Smooth muscle cell (in vitro differentiated cells): ENCODE measurements around the gene SHH. TPM values are rescaled to one million over a fixed set of nuclear protein-coding genes. Genes with fewer than 3 reads are reported as not detected.

Source experiments
- DNase-seq: peaks from one replicate; lab custom pipeline; 2025; ENCODE audit not compliant: unreplicated experiment; lab: John Stamatoyannopoulos, UW
- H2AFZ ChIP-seq: fragments of 200-600 bp; sonication (generic); 2 replicates; pipeline ENCODE4 v1.6.0; 2016; ENCODE audit warnings: antibody characterized with exemption, low read depth, mild to moderate bottlenecking
- H3F3A ChIP-seq: fragments of 200-600 bp; sonication (generic); 2 replicates; pipeline ENCODE4 v1.6.0; 2017; ENCODE audit warnings: antibody characterized with exemption, low read depth
- H3K27ac ChIP-seq: fragments of 200-600 bp; sonication (generic); 2 replicates; pipeline ENCODE4 v1.5.1; 2016; ENCODE audit warnings: low read depth, mild to moderate bottlenecking
- H3K27me3 ChIP-seq: fragments of 200-600 bp; sonication (generic); 2 replicates; pipeline ENCODE4 v1.6.1; 2016; ENCODE audit warnings: low read depth, mild to moderate bottlenecking
- H3K36me3 ChIP-seq: fragments of 200-600 bp; sonication (generic); 2 replicates; pipeline ENCODE4 v1.5.1; 2016; ENCODE audit warnings: low read depth
- H3K4me1 ChIP-seq: fragments of 200-600 bp; sonication (generic); 2 replicates; pipeline ENCODE4 v1.5.1; 2016; ENCODE audit warnings: low read depth
- H3K4me2 ChIP-seq: fragments of 200-600 bp; sonication (generic); 2 replicates; pipeline ENCODE4 v1.6.0; 2016; ENCODE audit warnings: mild to moderate bottlenecking
- H3K4me3 ChIP-seq: fragments of 200-600 bp; sonication (generic); 2 replicates; pipeline ENCODE4 v1.5.1; 2016; ENCODE audit warnings: mild to moderate bottlenecking
- H3K79me2 ChIP-seq: fragments of 200-600 bp; sonication (generic); 2 replicates; pipeline ENCODE4 v1.6.0; 2016; ENCODE audit warnings: low read depth, mild to moderate bottlenecking
- H3K9ac ChIP-seq: fragments of 200-600 bp; sonication (generic); 2 replicates; pipeline ENCODE4 v1.6.0; 2016; ENCODE audit warnings: low read depth
- H3K9me3 ChIP-seq: fragments of 200-600 bp; sonication (generic); replicated peaks from 2 replicates; pipeline ENCODE4 v1.5.1; 2016; ENCODE audit warnings: low read depth
- H4K20me1 ChIP-seq: fragments of 200-600 bp; sonication (generic); 2 replicates; pipeline ENCODE4 v1.6.0; 2016; ENCODE audit warnings: low read depth
- WGBS: methylation state at CpG from one replicate; pipeline ENCODE4 v1.1.7; 2016; ENCODE audit warnings: low lambda C conversion rate; 5-methylcytosine and 5-hydroxymethylcytosine counted together
- polyA plus RNA-seq: library from polyadenylated mRNA; unstranded; fragments of >200 nt; fragmentation: Nextera tagmentation; extraction: Ambion mirVana; gene quantifications from 2 replicates; pipeline ENCODE4 v1.2.1, GENCODE V29; 2016
- total RNA-seq: library from RNA; depleted of rRNA; stranded (reverse); fragments of >200 nt; gene quantifications from 2 replicates; pipeline ENCODE4 v1.2.3, GENCODE V29; 2014
- TF ChIP-seq, protein P1 (sequence below): fragments of 200-600 bp; sonication (generic); IDR thresholded peaks from 2 replicates; pipeline ENCODE4 v1.5.1; 2017; ENCODE audit warnings: borderline replicate concordance, mild to moderate bottlenecking, antibody characterized with exemption; ENCODE audit not compliant: insufficient read depth, poor library complexity, severe bottlenecking

The SHH gene
- total and polyA plus RNA-seq, 2 experiments from 2014 or later = not detected

DNA sequence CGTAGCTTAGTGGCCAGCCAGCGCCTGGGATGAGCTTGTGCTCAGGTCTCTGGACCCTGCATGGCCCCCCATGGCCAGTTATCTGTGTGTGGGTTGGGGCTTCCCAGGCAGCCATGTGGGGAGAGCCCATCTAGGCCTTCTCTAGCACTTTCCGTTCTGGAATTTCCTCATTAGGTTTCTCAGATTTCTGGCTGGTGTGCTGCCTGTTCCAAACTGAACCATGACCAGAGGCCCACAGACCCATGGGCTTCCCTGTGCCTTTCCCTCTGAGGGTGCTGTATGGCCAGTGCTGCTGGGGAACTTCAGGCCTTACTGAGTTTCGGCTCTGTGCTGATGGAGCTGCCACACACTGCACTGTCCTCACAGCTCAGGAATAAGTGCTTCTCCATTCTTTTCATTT, 50.2 kb downstream of the SHH start:
- H4K20me1 ChIP-seq = peaks cover 92% of the 10 kb centered on the region
- H3K4me2 ChIP-seq = no peak overlapping the region
- no peak overlapping the region for H3K9ac ChIP-seq
- H3K27ac ChIP-seq = no peak overlapping the region
- peaks cover 22% of the 10 kb centered on the region for H3K79me2 ChIP-seq
- H2AFZ ChIP-seq = no peak overlapping the region
- H3K4me3 ChIP-seq = no peak overlapping the region
- TF ChIP-seq, protein P1, sequence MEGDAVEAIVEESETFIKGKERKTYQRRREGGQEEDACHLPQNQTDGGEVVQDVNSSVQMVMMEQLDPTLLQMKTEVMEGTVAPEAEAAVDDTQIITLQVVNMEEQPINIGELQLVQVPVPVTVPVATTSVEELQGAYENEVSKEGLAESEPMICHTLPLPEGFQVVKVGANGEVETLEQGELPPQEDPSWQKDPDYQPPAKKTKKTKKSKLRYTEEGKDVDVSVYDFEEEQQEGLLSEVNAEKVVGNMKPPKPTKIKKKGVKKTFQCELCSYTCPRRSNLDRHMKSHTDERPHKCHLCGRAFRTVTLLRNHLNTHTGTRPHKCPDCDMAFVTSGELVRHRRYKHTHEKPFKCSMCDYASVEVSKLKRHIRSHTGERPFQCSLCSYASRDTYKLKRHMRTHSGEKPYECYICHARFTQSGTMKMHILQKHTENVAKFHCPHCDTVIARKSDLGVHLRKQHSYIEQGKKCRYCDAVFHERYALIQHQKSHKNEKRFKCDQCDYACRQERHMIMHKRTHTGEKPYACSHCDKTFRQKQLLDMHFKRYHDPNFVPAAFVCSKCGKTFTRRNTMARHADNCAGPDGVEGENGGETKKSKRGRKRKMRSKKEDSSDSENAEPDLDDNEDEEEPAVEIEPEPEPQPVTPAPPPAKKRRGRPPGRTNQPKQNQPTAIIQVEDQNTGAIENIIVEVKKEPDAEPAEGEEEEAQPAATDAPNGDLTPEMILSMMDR = no peak
- no peaks in the 10 kb centered on the region for H3K9me3 ChIP-seq
- H3K36me3 ChIP-seq = no peaks in the 10 kb centered on the region
- no peak for DNase-seq
- 82% methylated on average over 4 of the region's 4 CpGs for WGBS
- H3K27me3 ChIP-seq = no peaks in the 10 kb centered on the region
- H3F3A ChIP-seq = peaks cover 5% of the 10 kb centered on the region
- H3K4me1 ChIP-seq = no peaks in the 10 kb centered on the region

DNA sequence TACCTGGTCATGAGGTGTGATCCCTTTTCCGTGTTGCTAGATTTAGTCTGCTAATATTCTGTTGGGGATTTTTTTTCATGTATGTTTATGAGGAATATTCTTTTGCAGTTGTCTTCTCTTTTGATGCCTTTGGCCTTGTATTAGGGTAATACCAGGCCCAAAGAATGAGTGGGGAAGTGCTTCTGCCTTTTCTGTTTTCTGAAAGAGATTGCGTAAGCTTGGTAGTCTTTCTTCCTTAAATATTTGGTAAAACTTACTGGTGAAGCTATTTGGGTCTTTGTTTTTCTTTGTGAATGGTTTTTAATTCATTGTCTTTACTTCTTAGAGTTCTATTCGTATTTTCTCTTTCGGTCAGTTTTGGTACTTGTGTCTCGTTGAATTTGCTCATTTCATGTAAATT, 51.1 kb downstream of the SHH start:
- no peak overlapping the region for H2AFZ ChIP-seq
- no peaks in the 10 kb centered on the region for H3K4me1 ChIP-seq
- H3K9ac ChIP-seq = no peak overlapping the region
- H3K4me2 ChIP-seq = no peak overlapping the region
- no peak overlapping the region for H3K27ac ChIP-seq
- no peak for DNase-seq
- H3K27me3 ChIP-seq = no peaks in the 10 kb centered on the region
- H3K9me3 ChIP-seq = no peaks in the 10 kb centered on the region
- WGBS = 95% methylated on average over 5 of the region's 5 CpGs
- TF ChIP-seq, protein P1 = no peak
- peaks cover 26% of the 10 kb centered on the region for H3K79me2 ChIP-seq
- peaks cover 5% of the 10 kb centered on the region for H3F3A ChIP-seq
- no peak overlapping the region for H3K4me3 ChIP-seq
- H4K20me1 ChIP-seq = peaks cover 95% of the 10 kb centered on the region
- H3K36me3 ChIP-seq = no peaks in the 10 kb centered on the region

DNA sequence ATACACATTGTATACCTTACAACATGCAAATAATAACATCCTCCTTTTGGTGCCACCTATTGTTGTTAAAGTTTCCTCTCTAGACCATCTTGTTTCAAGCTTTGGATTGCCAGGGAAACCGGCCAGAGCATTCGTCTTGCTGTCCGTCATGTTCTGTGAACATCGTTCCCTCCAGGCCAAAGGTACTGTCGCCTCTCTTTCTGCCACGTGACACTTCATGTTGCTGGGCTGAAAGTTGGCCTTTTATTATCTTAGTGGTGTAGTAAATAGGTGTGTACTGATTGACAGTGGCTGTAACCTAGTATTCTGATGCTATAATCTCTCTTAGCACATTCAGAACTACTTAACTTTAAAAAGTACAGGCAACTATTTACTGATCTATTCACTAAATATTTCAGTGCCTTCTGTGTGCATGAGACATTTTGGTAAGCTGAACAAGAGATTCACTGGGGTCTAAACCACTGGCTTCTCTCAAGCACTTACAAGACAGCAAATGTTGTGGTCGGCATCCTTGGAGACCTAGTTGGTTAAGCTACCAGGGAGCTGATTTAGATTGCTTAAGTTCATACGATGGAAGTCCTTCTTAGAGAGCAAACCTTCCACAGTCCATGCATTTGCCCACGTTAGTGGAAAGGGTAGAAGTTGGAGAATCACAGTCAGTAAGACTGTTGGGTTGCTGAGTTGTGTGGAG, 52.4 kb downstream of the SHH start:
- Histone ChIP-seq H3K27me3 (no peaks in the 10 kb centered on the region), H3K4me1 (no peaks in the 10 kb centered on the region), H3K36me3 (no peaks in the 10 kb centered on the region), H3K9me3 (no peaks in the 10 kb centered on the region), H3K4me2 (no peak overlapping the region), H3K79me2 (peaks cover 39% of the 10 kb centered on the region), H2AFZ (no peak overlapping the region), H4K20me1 (peaks cover 96% of the 10 kb centered on the region), H3F3A (peaks cover 3% of the 10 kb centered on the region), H3K9ac (no peak overlapping the region), H3K27ac (no peak overlapping the region), H3K4me3 (no peak overlapping the region)
- WGBS = 96% methylated on average over 9 of the region's 9 CpGs
- TF ChIP-seq, protein P1 = no peak
- no peak for DNase-seq

DNA sequence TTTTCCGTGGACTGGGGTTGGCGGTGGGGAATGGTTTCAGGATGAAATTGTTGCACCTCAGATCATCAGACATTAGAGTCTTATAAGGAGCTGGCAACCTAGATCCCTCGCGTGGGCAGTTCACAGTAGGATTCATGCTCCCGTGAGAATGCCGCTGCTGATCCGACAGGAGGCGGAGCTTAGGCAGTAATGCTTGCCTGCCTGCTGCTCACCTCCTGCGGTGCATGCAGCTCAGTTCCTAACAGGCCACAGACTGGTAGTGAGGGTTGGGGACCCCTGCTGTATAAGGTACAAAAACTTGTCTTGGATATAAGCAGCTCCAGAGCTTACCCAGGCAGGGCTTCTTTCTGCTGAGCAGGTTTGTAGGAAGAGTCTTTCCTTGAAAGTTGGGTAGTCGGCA, 53.9 kb downstream of the SHH start:
- H3K4me2 ChIP-seq = no peak overlapping the region
- 90% methylated on average over 10 of the region's 10 CpGs for WGBS
- peaks cover 96% of the 10 kb centered on the region for H4K20me1 ChIP-seq
- TF ChIP-seq, protein P1 = no peak
- no peak for DNase-seq
- no peak overlapping the region for H2AFZ ChIP-seq
- no peak overlapping the region for H3K4me3 ChIP-seq
- no peaks in the 10 kb centered on the region for H3K4me1 ChIP-seq
- H3K79me2 ChIP-seq = peaks cover 47% of the 10 kb centered on the region
- H3K36me3 ChIP-seq = no peaks in the 10 kb centered on the region
- no peak overlapping the region for H3K27ac ChIP-seq
- no peaks in the 10 kb centered on the region for H3F3A ChIP-seq
- no peaks in the 10 kb centered on the region for H3K27me3 ChIP-seq
- H3K9me3 ChIP-seq = no peaks in the 10 kb centered on the region
- no peak overlapping the region for H3K9ac ChIP-seq
